CD14-positive monocyte (primary cell): ENCODE results near the gene DRD2. TPM values are rescaled to one million over a fixed set of nuclear protein-coding genes. Genes with fewer than 3 reads are reported as not detected.

Source experiments
- DNase-seq, 3 donors: peaks; one replicate each; pipeline ENCODE4 v3.0.0-alpha.2; 2011 to 2022
- H2AFZ ChIP-seq: 2 replicates; pipeline ENCODE4 v1.6.0; 2012; ENCODE audit warnings: mild to moderate bottlenecking, low read depth, low read length, inconsistent platforms; ENCODE audit not compliant: insufficient read depth, poor library complexity, severe bottlenecking
- H3K27ac ChIP-seq, 2 donors: 1 replicate in 1 of 2; 2 replicates in 1 of 2; pipeline ENCODE4 v1.5.1; 2012 to 2013; ENCODE audit warnings: low read length in 2 of 2, control low read depth in 1 of 2, inconsistent platforms in 1 of 2, low read depth in 1 of 2, mild to moderate bottlenecking in 1 of 2
- H3K27me3 ChIP-seq, 2 donors: one replicate each; pipeline versions ENCODE4 v1.6.0 to v1.6.1; 2011 to 2013; ENCODE audit warnings: low read length in 2 of 2; ENCODE audit not compliant: control insufficient read depth in 2 of 2, insufficient read depth in 2 of 2
- H3K36me3 ChIP-seq, 2 donors: replicated peaks in 1 of 2; 1 replicate in 1 of 2; 2 replicates in 1 of 2; pipeline versions ENCODE4 v1.5.1 to v1.6.1; 2012 to 2013; ENCODE audit warnings: low read length in 2 of 2, control low read depth in 1 of 2, inconsistent platforms in 1 of 2, mild to moderate bottlenecking in 1 of 2; ENCODE audit not compliant: insufficient read depth in 2 of 2, control insufficient read depth in 1 of 2
- H3K4me1 ChIP-seq, 2 donors: 1 replicate in 1 of 2; 2 replicates in 1 of 2; pipeline versions ENCODE4 v1.5.1 to v1.6.1; 2012 to 2013; ENCODE audit warnings: low read length in 2 of 2, control low read depth in 1 of 2, inconsistent platforms in 1 of 2, mild to moderate bottlenecking in 1 of 2, moderate library complexity in 1 of 2; ENCODE audit not compliant: insufficient read depth in 2 of 2, control insufficient read depth in 1 of 2
- H3K4me2 ChIP-seq: replicated peaks from 2 replicates; pipeline ENCODE3; 2012; ENCODE audit warnings: low read length, moderate library complexity, mild to moderate bottlenecking; ENCODE audit not compliant: poor library complexity, severe bottlenecking; ENCODE audit errors: extremely low read depth
- H3K4me3 ChIP-seq, 3 experiments: fragments of 200-600 bp in 1 of 3; sonication (generic) in 1 of 3; replicated peaks in 1 of 3; 1 replicate in 2 of 3; 2 replicates in 1 of 3; pipeline ENCODE4 v1.5.1; 2011 to 2013; ENCODE audit warnings: low read length in 3 of 3, mild to moderate bottlenecking in 3 of 3, control low read depth in 2 of 3, low read depth in 2 of 3, inconsistent platforms in 1 of 3, moderate library complexity in 1 of 3
- H3K79me2 ChIP-seq: 2 replicates; pipeline ENCODE4 v1.6.0; 2012; ENCODE audit warnings: mild to moderate bottlenecking, control low read depth, inconsistent platforms, low read length, moderate library complexity; ENCODE audit not compliant: insufficient read depth
- H3K9ac ChIP-seq: 2 replicates; pipeline ENCODE4 v1.6.0; 2017; ENCODE audit warnings: low read length, mild to moderate bottlenecking; ENCODE audit not compliant: insufficient read depth, poor library complexity, severe bottlenecking
- H3K9me3 ChIP-seq, 2 donors: replicated peaks in 1 of 2; 1 replicate in 1 of 2; 2 replicates in 1 of 2; pipeline versions ENCODE4 v1.5.1 to v1.6.1; 2012 to 2013; ENCODE audit warnings: low read length in 2 of 2, control low read depth in 1 of 2; ENCODE audit not compliant: control insufficient read depth in 1 of 2, insufficient read depth in 1 of 2
- H4K20me1 ChIP-seq: 2 replicates; pipeline ENCODE4 v1.6.0; 2012; ENCODE audit warnings: mild to moderate bottlenecking, low read length, control low read depth, moderate library complexity; ENCODE audit not compliant: insufficient read depth
- H3K27ac Mint-ChIP-seq, 7 donors: one replicate each; pipeline ENCODE4 v1.8.0; 2020; ENCODE audit warnings: mild to moderate bottlenecking in 7 of 7, mixed read lengths in 7 of 7, moderate library complexity in 6 of 7, inconsistent platforms in 2 of 7
- H3K27me3 Mint-ChIP-seq, 3 donors: one replicate each; pipeline ENCODE4 v1.8.0; 2021 to 2022; ENCODE audit warnings: low read depth in 3 of 3, mild to moderate bottlenecking in 3 of 3, mixed read lengths in 3 of 3, moderate library complexity in 3 of 3, inconsistent platforms in 1 of 3
- H3K36me3 Mint-ChIP-seq, 2 donors: one replicate each; pipeline ENCODE4 v1.8.0; 2020; ENCODE audit warnings: mixed read lengths in 2 of 2, inconsistent platforms in 1 of 2, mild to moderate bottlenecking in 1 of 2
- H3K4me1 Mint-ChIP-seq: one replicate; pipeline ENCODE4 v1.8.0; 2020; ENCODE audit warnings: mild to moderate bottlenecking, mixed read lengths
- H3K4me3 Mint-ChIP-seq, 2 donors: one replicate each; pipeline ENCODE4 v1.8.0; 2020; ENCODE audit warnings: mild to moderate bottlenecking in 2 of 2, mixed read lengths in 2 of 2, moderate library complexity in 1 of 2
- H3K9me3 Mint-ChIP-seq, 7 donors: one replicate each; pipeline ENCODE4 v1.8.0; 2020 to 2022; ENCODE audit warnings: mixed read lengths in 7 of 7, mild to moderate bottlenecking in 6 of 7, moderate library complexity in 6 of 7, inconsistent platforms in 2 of 7
- WGBS: methylation state at CpG from one replicate; pipeline ENCODE4 v1.1.5; 2013; ENCODE audit warnings: missing lambda C conversion rate; ENCODE audit not compliant: insufficient coverage; 5-methylcytosine and 5-hydroxymethylcytosine counted together
- intact Hi-C, 2 donors: fragments of 100-400 bp; cut with micrococcal nuclease; formaldehyde crosslinking; loops; one replicate each; pipeline versions ENCODE4 v1.15.0 to v1.15.1; 2023
- polyA plus RNA-seq, 3 donors: library from polyadenylated mRNA; depleted of rRNA in 1 of 3; unstranded in 2 of 3; stranded (reverse) in 1 of 3; fragments of 300-500 nt in 2 of 3; fragments of >200 nt in 1 of 3; fragmentation: Illumina TruSeq in 2 of 3; gene quantifications; 1 replicate in 2 of 3; 2 replicates in 1 of 3; pipeline ENCODE4 v1.2.3, GENCODE V29; 2012 to 2021
- TF ChIP-seq, protein P1 (sequence below): fragments of 200-600 bp; IDR thresholded peaks from one replicate; pipeline ENCODE4 v1.8.0; 2022; ENCODE audit warnings: antibody characterized with exemption, mild to moderate bottlenecking

DRD2 gene
- polyA plus RNA-seq, 3 donors, result not detected

DNA sequence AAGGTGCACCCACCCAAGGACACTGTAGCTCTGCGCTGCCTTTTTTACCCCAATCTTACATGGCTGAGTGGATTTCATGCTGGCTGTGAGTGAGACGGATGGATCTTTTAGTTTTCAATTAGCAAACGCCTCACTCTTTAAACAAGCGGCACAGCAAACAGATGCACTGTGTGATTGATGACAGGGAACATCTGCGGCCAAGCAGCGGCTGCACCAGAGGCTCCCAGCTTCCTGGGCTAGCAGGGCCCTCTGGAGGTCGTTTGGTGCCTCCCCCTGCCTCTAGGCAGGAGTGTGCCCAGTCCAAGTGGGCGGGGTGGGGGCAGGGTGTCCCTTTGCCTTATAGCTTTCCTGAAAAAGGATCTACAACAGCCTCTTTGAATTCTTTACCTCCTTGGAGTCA, 2.1 kb upstream of the DRD2 start:
- WGBS, result 7% methylated on average over 4 of the region's 8 CpGs
- peaks cover 0 to 12% of the 10 kb centered on the region in 2 donors for H3K9me3 ChIP-seq
- H3K9ac ChIP-seq, result no peak overlapping the region
- Mint-ChIP-seq H3K36me3 (peaks cover 0 to 3% of the 10 kb centered on the region in 2 donors), H3K27ac (no peak overlapping the region), H3K4me3 (peak overlapping the region in 1 of 2 donors; percentile 49), H3K9me3 (peaks cover 0 to 13% (median 5%) of the 10 kb centered on the region in 7 donors), H3K4me1 (no peaks in the 10 kb centered on the region), H3K27me3 (peaks cover 42 to 61% (median 45%) of the 10 kb centered on the region in 3 donors)
- H3K4me1 ChIP-seq, result no peaks in the 10 kb centered on the region
- no peaks in the 10 kb centered on the region for H3K79me2 ChIP-seq
- no peak overlapping the region for H3K27ac ChIP-seq
- no peak for DNase-seq
- TF ChIP-seq, protein P1, sequence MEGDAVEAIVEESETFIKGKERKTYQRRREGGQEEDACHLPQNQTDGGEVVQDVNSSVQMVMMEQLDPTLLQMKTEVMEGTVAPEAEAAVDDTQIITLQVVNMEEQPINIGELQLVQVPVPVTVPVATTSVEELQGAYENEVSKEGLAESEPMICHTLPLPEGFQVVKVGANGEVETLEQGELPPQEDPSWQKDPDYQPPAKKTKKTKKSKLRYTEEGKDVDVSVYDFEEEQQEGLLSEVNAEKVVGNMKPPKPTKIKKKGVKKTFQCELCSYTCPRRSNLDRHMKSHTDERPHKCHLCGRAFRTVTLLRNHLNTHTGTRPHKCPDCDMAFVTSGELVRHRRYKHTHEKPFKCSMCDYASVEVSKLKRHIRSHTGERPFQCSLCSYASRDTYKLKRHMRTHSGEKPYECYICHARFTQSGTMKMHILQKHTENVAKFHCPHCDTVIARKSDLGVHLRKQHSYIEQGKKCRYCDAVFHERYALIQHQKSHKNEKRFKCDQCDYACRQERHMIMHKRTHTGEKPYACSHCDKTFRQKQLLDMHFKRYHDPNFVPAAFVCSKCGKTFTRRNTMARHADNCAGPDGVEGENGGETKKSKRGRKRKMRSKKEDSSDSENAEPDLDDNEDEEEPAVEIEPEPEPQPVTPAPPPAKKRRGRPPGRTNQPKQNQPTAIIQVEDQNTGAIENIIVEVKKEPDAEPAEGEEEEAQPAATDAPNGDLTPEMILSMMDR, result no peak
- no peak overlapping the region for H3K4me3 ChIP-seq
- intact Hi-C loops, result no loop called here
- no peak overlapping the region for H2AFZ ChIP-seq
- H4K20me1 ChIP-seq, result no peaks in the 10 kb centered on the region
- no peak overlapping the region for H3K4me2 ChIP-seq
- peaks cover 43 to 44% of the 10 kb centered on the region in 2 donors for H3K27me3 ChIP-seq
- H3K36me3 ChIP-seq, result no peaks in the 10 kb centered on the region

DNA sequence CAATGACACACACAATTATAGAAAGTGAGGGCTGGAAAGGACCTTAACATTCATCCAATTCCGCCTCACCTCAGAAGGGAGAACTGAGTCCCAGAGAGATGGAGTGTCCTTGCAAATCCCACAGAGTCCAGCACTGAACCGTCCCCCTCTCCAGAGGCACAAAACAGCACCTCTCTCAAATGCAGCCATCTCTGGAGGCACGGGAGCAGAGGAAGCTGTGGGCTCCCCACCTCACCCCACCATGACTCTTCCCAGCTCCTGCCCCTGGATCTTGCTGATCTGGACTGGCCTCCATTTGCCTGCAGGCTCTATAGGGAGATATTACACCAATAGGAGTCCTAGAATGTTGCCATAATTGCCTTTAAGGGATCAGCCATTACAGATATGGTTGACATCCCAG, 1.4 kb upstream of the DRD2 start:
- no peak overlapping the region for H3K9ac ChIP-seq
- H3K27me3 Mint-ChIP-seq, result peaks cover 45 to 66% (median 50%) of the 10 kb centered on the region in 3 donors
- H3K9me3 Mint-ChIP-seq, result peaks cover 0 to 13% (median 5%) of the 10 kb centered on the region in 7 donors
- peak overlapping the region in 1 of 2 donors; percentile 84 for H3K4me3 Mint-ChIP-seq
- H3K4me1 Mint-ChIP-seq, result no peaks in the 10 kb centered on the region
- WGBS, result 95% methylated on average over 2 of the region's 3 CpGs
- H3K36me3 ChIP-seq, result no peaks in the 10 kb centered on the region
- H3K27ac ChIP-seq, result no peak overlapping the region
- H3K4me3 ChIP-seq, result no peak overlapping the region
- intact Hi-C loops, result no loop called here
- no peaks in the 10 kb centered on the region for H4K20me1 ChIP-seq
- H3K27me3 ChIP-seq, result peaks cover 44 to 47% of the 10 kb centered on the region in 2 donors
- H2AFZ ChIP-seq, result no peak overlapping the region
- H3K79me2 ChIP-seq, result no peaks in the 10 kb centered on the region
- TF ChIP-seq, protein P1, result no peak
- peaks cover 0 to 12% of the 10 kb centered on the region in 2 donors for H3K9me3 ChIP-seq
- peaks cover 0 to 3% of the 10 kb centered on the region in 2 donors for H3K36me3 Mint-ChIP-seq
- no peak overlapping the region for H3K4me2 ChIP-seq
- no peaks in the 10 kb centered on the region for H3K4me1 ChIP-seq
- DNase-seq, result no peak
- H3K27ac Mint-ChIP-seq, result no peak overlapping the region
